ENCODE data around the gene LIPG. TPM values are rescaled to one million over a fixed set of nuclear protein-coding genes. Genes with fewer than 3 reads are reported as not detected.

LIPG gene
- total and polyA plus RNA-seq, 9 of the 15 experiments (the other 6 are each of a cell fraction or from before 2014, with no cell fraction given) = 0.76 to 1.8 (median 1.3) TPM

- DNase-seq (ENCODE audit: extremely low read depth in 1 of 4, low spot score in 3 of 4) (no peak), FAIRE-seq (no peak), ATAC-seq (no peak)
- in situ Hi-C loops (cut with MboI) = no loop called here
- intact Hi-C loops (cut with micrococcal nuclease) = no loop called here
- H3K27me3 ChIP-seq (ENCODE audit: control insufficient read depth in 2 of 2, insufficient read depth in 2 of 2, low read length in 2 of 2) = no peaks in the 10 kb centered on the region
- H2AFZ ChIP-seq (ENCODE audit: low read depth, low read length) = no peak overlapping the region
- H3K36me3 ChIP-seq (ENCODE audit: control insufficient read depth, insufficient read depth, low read length) = no peaks in the 10 kb centered on the region
- ChIA-PET POLR2A (no interaction called here), CTCF (ENCODE audit: low intra/inter-chr PET ratio) (no interaction called here)
- H3K79me2 ChIP-seq (ENCODE audit: control insufficient read depth, insufficient read depth, low read length) = no peaks in the 10 kb centered on the region
- no peaks in the 10 kb centered on the region for H3K9me3 ChIP-seq (replicated peaks; ENCODE audit: control insufficient read depth, insufficient read depth, low read depth, low read length)
- no peak overlapping the region for H3K9ac ChIP-seq (ENCODE audit: insufficient read depth in 1 of 2, low read depth in 2 of 2, low read length in 2 of 2)
- no peaks in the 10 kb centered on the region for H4K20me1 ChIP-seq (replicated peaks; ENCODE audit: control insufficient read depth, insufficient read depth, low read length)
- H3K27ac ChIP-seq (ENCODE audit: extremely low read depth, low read depth, low read length) = no peak overlapping the region
- BruUV-seq (replicated peaks) = no TSS peak
- peaks cover 3 to 17% of the 10 kb centered on the region in 2 experiments; a peak in 4 of 5 replicates for H3K4me1 ChIP-seq (replicated peaks in 1 of 2; ENCODE audit: control insufficient read depth in 2 of 2, insufficient read depth in 2 of 2, low read length in 2 of 2)
- H3K4me3 ChIP-seq = no peak overlapping the region
- no peak overlapping the region for H3K4me2 ChIP-seq (ENCODE audit: insufficient read depth, low read length)
- H3K9me1 ChIP-seq (ENCODE audit: control insufficient read depth, insufficient read depth, low read length) = no peaks in the 10 kb centered on the region
- TF ChIP-seq MGA (IDR thresholded peaks at IDR 0.05) = no peak
- 84% methylated on average over 6 of the region's 7 CpGs for WGBS (ENCODE audit: insufficient coverage, low coverage, missing lambda C conversion rate)
Measured at GRCh38 chr18:49521216-49521835, 40.5 kb upstream of the LIPG start.

Data from K562 (cell line).